T47D (cell line): ENCODE measurements around the gene PSMC1.

Experiments used
- DNase-seq, 2 experiments: peaks; one replicate each; pipeline versions ENCODE4 v3.0.0 to v3.0.0-alpha.2; 2011 to 2012; ENCODE audit warnings: low read depth in 1 of 2, low spot score in 1 of 2
- JUND ChIP-seq: IDR thresholded peaks from 2 replicates; pipeline ENCODE4 v1.6.1; 2012; ENCODE audit warnings: low read depth
- in situ Hi-C: cut with HindIII; loops from 2 replicates; pipeline ENCODE4 v1.10.0; 2016; ENCODE audit warnings: low sequenced_read_pairs, low pct_unique_long_range_greater_than_20kb

Gene PSMC1

GRCh38 chr14:90281261-90281660 is 24.9 kb downstream of the PSMC1 start:
- no peak for TF ChIP-seq JUND
- DNase-seq, result no peak
- in situ Hi-C loops, result no loop called here

GRCh38 chr14:90281756-90282155 is 25.4 kb downstream of the PSMC1 start:
- no peak for TF ChIP-seq JUND
- no peak for DNase-seq
- in situ Hi-C loops, result no loop called here

GRCh38 chr14:90287791-90288190 is 31.4 kb downstream of the PSMC1 start:
- TF ChIP-seq JUND, result no peak
- in situ Hi-C loops, result no loop called here
- no peak for DNase-seq

- TF ChIP-seq JUND, result no peak
- no peak for DNase-seq
- in situ Hi-C loops, result no loop called here
Measured at GRCh38 chr14:90288651-90289355, 32.5 kb downstream of the PSMC1 start.

GRCh38 chr14:90290337-90291011 is 34.1 kb downstream of the PSMC1 start:
- in situ Hi-C loops, result no loop called here
- no peak for TF ChIP-seq JUND
- no peak for DNase-seq

GRCh38 chr14:90291699-90292098 is 35.3 kb downstream of the PSMC1 start:
- DNase-seq, result no peak
- TF ChIP-seq JUND, result no peak
- in situ Hi-C loops, result no loop called here

GRCh38 chr14:90293766-90294730 is 37.7 kb downstream of the PSMC1 start:
- in situ Hi-C loops, result no loop called here
- TF ChIP-seq JUND, result no peak
- DNase-seq, result no peak

- in situ Hi-C loops, result no loop called here
- no peak for TF ChIP-seq JUND
- no peak for DNase-seq
Measured at GRCh38 chr14:90294872-90295271, 38.5 kb downstream of the PSMC1 start.

- DNase-seq, result no peak
- in situ Hi-C loops, result no loop called here
- no peak for TF ChIP-seq JUND
Measured at GRCh38 chr14:90295870-90296516, 39.6 kb downstream of the PSMC1 start.

GRCh38 chr14:90296641-90297040 is 40.3 kb downstream of the PSMC1 start:
- TF ChIP-seq JUND, result no peak
- in situ Hi-C loops, result no loop called here
- DNase-seq, result no peak

GRCh38 chr14:90297876-90298629 is 41.7 kb downstream of the PSMC1 start:
- no peak for DNase-seq
- in situ Hi-C loops, result no loop called here
- TF ChIP-seq JUND, result no peak

- in situ Hi-C loops, result no loop called here
- no peak for DNase-seq
- TF ChIP-seq JUND, result no peak
Measured at GRCh38 chr14:90299408-90299807, 43.1 kb downstream of the PSMC1 start.
